Erythroblast (primary cell): ENCODE data around the gene CADM4.

Experiments used
- GATA1 ChIP-seq: IDR thresholded peaks from 2 replicates; pipeline ENCODE4 v1.6.1; 2011; ENCODE audit warnings: low read depth, mild to moderate bottlenecking, control low read depth, low read length, moderate library complexity
- POLR2A ChIP-seq: IDR thresholded peaks from 2 replicates; pipeline ENCODE4 v1.6.1; 2011; ENCODE audit warnings: mild to moderate bottlenecking, low read length

- TF ChIP-seq POLR2A (no peak), GATA1 (no peak)
Observed at GRCh38 chr19:43675269-43675879, 35.7 kb upstream of the CADM4 start.
